Muscle of back (tissue), 11 donors: ENCODE measurements around the gene KLRF2. TPM values are rescaled to one million over a fixed set of nuclear protein-coding genes. Genes with fewer than 3 reads are reported as not detected.

Experiments
- DNase-seq, 3 donors: peaks; one replicate each; pipeline versions ENCODE4 v3.0.0 to v3.0.0-alpha.2; 2013
- polyA plus RNA-seq, 10 donors: library from polyadenylated mRNA; unstranded; fragments of 120-200 nt; gene quantifications; one replicate each; pipeline ENCODE4 v1.2.1, GENCODE V29; 2013; ENCODE audit not compliant: insufficient read length in 10 of 10

The KLRF2 gene
- polyA plus RNA-seq, 10 donors, result not detected

- DNase-seq, result no peak
These were observed 53.7 kb downstream of the KLRF2 start for GRCh38 chr12:9935026-9935425.

DNA sequence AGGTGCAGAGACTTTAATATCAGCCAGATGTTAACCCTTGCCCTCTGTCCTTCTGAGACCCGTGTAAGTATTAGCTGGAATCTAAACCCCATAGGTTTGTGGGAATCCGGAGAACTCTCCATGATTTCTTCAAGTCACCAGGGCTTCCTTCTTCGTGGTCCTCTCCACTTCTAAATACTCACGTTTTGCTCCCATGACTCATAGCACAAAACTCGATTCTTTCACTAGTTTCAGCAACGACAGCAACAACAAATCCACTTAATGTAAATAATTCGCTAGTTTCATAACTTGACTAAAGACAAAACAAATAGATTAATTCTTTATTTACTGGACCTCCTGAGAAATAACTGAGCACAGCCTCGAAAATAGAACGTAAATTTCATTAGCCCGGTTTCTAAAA is 55.3 kb downstream of the KLRF2 start:
- DNase-seq, result no peak

DNA sequence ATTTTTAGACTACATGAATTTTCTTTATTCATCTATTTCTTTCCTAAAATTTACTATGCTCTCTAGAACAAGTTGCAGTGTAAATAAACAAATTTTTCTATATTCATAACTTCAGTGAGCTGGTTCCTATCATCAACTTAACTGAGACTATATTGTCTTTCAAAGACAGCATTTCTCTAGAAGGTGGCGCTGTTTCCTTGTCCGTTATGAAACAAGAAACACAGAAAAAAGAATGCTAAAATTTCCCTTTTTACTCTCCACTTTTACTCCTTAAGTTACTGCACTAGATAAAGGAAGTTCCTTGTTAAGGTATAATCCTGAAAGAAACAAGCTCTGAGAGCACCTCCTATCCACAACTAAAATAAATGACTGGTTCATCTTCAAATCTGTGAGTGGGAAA is 59.1 kb downstream of the KLRF2 start:
- DNase-seq, result no peak

DNA sequence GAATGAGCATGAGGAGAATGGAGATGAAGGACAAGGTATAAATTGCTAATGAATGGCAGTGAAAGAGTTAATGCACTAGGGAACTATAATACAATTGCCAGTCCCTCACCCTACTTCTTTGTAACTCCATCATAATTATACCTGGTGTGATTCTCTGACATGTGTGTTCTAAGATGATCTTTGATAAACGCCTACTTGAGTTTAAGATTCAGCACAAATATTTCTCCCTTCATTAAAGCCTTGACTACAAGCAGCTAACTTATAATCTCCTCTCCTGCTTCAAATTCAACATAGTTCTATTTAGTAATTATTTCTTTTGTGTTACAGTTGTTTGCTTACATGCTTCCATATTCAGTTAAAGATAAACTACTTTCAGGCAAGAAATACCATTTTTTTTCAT is 60.5 kb downstream of the KLRF2 start:
- DNase-seq, result no peak

- DNase-seq, result no peak
These were observed 62.0 kb downstream of the KLRF2 start for GRCh38 chr12:9943240-9943639.

DNA sequence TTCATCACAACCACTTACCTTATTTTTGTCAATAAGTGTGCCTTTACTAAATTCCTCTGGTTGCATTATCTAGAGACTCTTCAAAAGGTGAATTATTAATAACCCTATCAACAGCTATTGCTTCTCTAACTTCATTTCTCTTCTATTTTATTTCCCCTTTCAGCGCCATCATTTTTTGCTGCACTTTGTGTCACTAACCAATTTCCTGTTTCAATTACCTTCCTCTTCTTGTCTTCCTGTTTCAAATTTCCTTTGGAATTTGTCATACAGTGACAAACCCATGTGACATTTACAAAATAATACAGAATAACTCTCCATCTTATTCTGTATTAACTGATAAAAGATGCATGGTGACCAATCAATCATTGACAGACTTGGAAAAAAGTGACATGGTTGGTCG is 63.1 kb downstream of the KLRF2 start:
- no peak for DNase-seq

Other genes starting within 250 kb of the KLRF2 start
- gene CLEC2D, start 211.8 kb upstream of the KLRF2 start, polyA plus RNA-seq, result 10 to 100 TPM in 5 of 10 donors, 1 to 10 TPM in 5; 3.0 to 14.4 (median 9.5) TPM
- gene CLECL1, start 148.4 kb upstream of the KLRF2 start, polyA plus RNA-seq, result under 1 TPM in 4 of 10 donors, not detected in 6; 0.23 to 0.50 (median 0.38) TPM
- 10 to 100 TPM in 1 of 10 donors, 1 to 10 TPM in 5, under 1 TPM in 4; 0.31 to 25.0 (median 1.2) TPM for gene CD69, start 120.6 kb upstream of the KLRF2 start, polyA plus RNA-seq
- gene KLRF1, start 54.0 kb upstream of the KLRF2 start, polyA plus RNA-seq, result under 1 TPM in 8 of 10 donors, not detected in 2; 0.22 to 0.67 (median 0.38) TPM
- 1 to 10 TPM; 1.3 to 7.2 (median 2.5) TPM for gene CLEC2B, start 12.1 kb upstream of the KLRF2 start, polyA plus RNA-seq
- under 1 TPM in 1 of 10 donors, not detected in 9; 0.61 TPM for gene CLEC2A, start 50.9 kb downstream of the KLRF2 start, polyA plus RNA-seq
- 1 to 10 TPM in 4 of 10 donors, under 1 TPM in 6; 0.26 to 1.4 (median 0.52) TPM for gene CLEC12A, start 89.9 kb downstream of the KLRF2 start, polyA plus RNA-seq
- gene CLEC1B, start 117.6 kb downstream of the KLRF2 start, polyA plus RNA-seq, result under 1 TPM in 5 of 10 donors, not detected in 5; 0.12 to 0.32 (median 0.18) TPM
- gene CLEC12B, start 129.1 kb downstream of the KLRF2 start, polyA plus RNA-seq, result under 1 TPM in 2 of 10 donors, not detected in 8; 0.21 to 0.24 TPM
- under 1 TPM in 9 of 10 donors, not detected in 1; 0.11 to 0.54 (median 0.20) TPM for gene CLEC9A, start 149.2 kb downstream of the KLRF2 start, polyA plus RNA-seq
- 1 to 10 TPM; 2.1 to 5.4 (median 2.7) TPM for gene CLEC1A, start 217.5 kb downstream of the KLRF2 start, polyA plus RNA-seq
- gene CLEC7A, start 248.7 kb downstream of the KLRF2 start, polyA plus RNA-seq, result 1 to 10 TPM; 1.0 to 4.2 (median 1.5) TPM